ENCODE data around the gene KCNH2. TPM values are rescaled to one million over a fixed set of nuclear protein-coding genes. Genes with fewer than 3 reads are reported as not detected.

The KCNH2 gene
- total and polyA plus RNA-seq, 12 donors = 1.1 to 18.7 (median 5.0) TPM

DNA sequence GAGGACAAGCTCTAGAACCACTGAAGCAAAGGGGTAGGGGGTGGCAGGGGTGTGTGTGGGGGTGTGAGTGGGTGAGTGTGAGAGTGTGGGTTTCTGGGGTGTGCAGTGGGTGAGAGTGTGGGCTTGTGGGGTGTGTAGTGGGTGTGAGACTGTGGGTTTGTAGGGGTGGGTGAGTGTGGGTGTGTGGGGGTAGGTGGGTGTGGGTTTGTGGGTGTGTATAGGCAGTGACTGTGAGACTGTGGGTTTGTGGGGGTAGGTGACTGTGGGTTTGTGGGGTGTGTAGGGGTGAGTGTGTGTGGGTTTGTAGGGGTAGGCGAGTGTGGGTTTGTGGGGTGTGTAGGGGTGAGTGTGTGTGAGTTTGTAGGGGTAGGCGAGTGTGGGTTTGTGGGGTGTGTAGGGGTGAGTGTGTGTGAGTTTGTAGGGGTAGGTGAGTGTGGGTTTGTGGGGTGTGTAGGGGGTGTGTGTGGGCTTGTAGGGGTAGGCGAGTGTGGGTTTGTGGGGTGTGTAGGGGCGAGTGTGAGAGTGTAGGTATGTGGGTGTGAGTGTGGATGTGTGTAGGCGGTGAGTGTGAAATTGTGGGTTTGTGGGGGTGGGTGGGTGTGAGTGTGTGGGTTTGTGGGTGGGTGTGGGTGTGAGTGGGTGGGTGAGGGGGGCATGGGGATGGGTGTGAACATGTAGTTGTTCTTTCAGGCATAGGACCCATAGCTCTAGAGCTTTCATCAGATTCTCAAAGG is 21.5 kb upstream of the KCNH2 start:
- intact Hi-C loops (cut with DNase I) = no loop called here
- Histone ChIP-seq H3K4me3 (no peak overlapping the region), H3K27me3 (no peaks in the 10 kb centered on the region), H3K27ac (no peak overlapping the region), H3K36me3 (replicated peaks in 1 of 2) (no peaks in the 10 kb centered on the region), H3K4me1 (replicated peaks in 1 of 2) (no peaks in the 10 kb centered on the region), H3K9me3 (replicated peaks in 1 of 3) (no peaks in the 10 kb centered on the region)
- DNase-seq = no peak
- WGBS, 4 donors = 76 to 89% (median 83%) methylated on average over 5 of the region's 5 CpGs
- no peak for TF ChIP-seq POLR2A (IDR thresholded peaks at IDR 0.05)
- TF ChIP-seq, protein P1, sequence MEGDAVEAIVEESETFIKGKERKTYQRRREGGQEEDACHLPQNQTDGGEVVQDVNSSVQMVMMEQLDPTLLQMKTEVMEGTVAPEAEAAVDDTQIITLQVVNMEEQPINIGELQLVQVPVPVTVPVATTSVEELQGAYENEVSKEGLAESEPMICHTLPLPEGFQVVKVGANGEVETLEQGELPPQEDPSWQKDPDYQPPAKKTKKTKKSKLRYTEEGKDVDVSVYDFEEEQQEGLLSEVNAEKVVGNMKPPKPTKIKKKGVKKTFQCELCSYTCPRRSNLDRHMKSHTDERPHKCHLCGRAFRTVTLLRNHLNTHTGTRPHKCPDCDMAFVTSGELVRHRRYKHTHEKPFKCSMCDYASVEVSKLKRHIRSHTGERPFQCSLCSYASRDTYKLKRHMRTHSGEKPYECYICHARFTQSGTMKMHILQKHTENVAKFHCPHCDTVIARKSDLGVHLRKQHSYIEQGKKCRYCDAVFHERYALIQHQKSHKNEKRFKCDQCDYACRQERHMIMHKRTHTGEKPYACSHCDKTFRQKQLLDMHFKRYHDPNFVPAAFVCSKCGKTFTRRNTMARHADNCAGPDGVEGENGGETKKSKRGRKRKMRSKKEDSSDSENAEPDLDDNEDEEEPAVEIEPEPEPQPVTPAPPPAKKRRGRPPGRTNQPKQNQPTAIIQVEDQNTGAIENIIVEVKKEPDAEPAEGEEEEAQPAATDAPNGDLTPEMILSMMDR (IDR thresholded peaks at IDR 0.05) = no peak

DNA sequence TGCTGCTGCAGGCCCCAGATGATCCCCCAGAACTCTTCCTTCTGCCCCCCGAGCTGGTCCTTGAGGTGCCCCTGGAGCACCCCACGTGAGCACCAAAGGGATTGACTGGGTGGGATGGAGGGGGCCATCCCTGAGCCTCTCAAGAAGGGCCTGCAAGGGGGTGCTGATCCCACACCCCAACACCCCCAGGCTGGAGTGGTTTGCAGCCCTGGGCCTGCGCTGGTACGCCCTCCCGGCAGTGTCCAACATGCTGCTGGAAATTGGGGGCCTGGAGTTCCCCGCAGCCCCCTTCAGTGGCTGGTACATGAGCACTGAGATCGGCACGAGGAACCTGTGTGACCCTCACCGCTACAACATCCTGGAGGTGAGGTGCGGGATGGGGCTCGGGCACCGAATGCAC is 20.9 kb upstream of the KCNH2 start:
- Histone ChIP-seq H3K27ac (no peak overlapping the region), H3K36me3 (replicated peaks in 1 of 2) (no peaks in the 10 kb centered on the region), H3K9me3 (replicated peaks in 1 of 3) (no peaks in the 10 kb centered on the region), H3K27me3 (no peaks in the 10 kb centered on the region), H3K4me3 (no peak overlapping the region), H3K4me1 (replicated peaks in 1 of 2) (no peaks in the 10 kb centered on the region)
- DNase-seq = no peak
- intact Hi-C loops (cut with DNase I) = no loop called here
- no peak for TF ChIP-seq POLR2A (IDR thresholded peaks at IDR 0.05)
- TF ChIP-seq, protein P1 (IDR thresholded peaks at IDR 0.05) = no peak
- 80 to 94% (median 88%) methylated on average over 1 to 12 of the region's 12 CpGs for WGBS, 4 donors

DNA sequence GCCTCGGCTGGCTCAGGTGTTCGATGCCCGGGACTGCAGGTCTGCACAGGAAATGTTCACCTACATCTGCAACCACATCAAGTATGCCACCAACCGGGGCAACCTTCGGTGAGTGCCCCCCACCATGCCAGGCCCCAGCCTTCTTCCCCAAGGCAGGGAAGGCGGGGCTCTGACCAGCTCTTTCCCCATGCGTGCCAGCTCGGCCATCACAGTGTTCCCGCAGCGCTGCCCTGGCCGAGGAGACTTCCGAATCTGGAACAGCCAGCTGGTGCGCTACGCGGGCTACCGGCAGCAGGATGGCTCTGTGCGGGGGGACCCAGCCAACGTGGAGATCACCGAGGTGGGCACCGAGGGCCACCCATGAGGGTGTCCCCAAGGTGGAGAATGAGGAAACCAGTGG is 20.2 kb upstream of the KCNH2 start:
- intact Hi-C loops (cut with DNase I) = no loop called here
- H3K27ac ChIP-seq = no peak overlapping the region
- no peaks in the 10 kb centered on the region for H3K9me3 ChIP-seq (replicated peaks in 1 of 3)
- H3K27me3 ChIP-seq = no peaks in the 10 kb centered on the region
- no peak for DNase-seq
- whole genome bisulfite sequencing, 4 donors = 86 to 91% (median 89%) methylated on average over 15 to 20 of the region's 20 CpGs
- H3K36me3 ChIP-seq (replicated peaks in 1 of 2) = no peaks in the 10 kb centered on the region
- H3K4me1 ChIP-seq (replicated peaks in 1 of 2) = no peaks in the 10 kb centered on the region
- TF ChIP-seq, protein P1 (IDR thresholded peaks at IDR 0.05) = no peak
- no peak for TF ChIP-seq POLR2A (IDR thresholded peaks at IDR 0.05)
- H3K4me3 ChIP-seq = no peak overlapping the region

DNA sequence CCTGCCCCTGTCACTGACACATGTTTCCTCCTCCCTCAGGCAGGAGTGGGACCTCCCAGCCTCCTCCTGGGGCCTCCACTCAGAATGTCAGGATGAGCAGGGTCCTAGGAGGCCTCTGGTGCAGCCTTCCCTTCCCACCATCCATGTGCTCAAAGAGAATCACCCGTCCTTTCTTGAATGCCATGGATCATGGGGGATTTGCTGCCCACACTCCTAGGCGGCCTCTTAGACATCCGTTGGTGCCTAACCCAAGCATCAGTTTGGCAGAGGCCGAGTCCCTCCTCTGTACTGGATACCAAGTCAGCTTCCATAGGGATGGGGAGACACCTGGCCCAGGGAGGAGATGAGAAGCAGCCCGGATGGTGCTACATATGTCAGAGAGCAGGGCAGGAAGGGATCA is 19.7 kb upstream of the KCNH2 start:
- no peak overlapping the region for H3K27ac ChIP-seq
- no peak for TF ChIP-seq POLR2A (IDR thresholded peaks at IDR 0.05)
- TF ChIP-seq, protein P1 (IDR thresholded peaks at IDR 0.05) = no peak
- H3K9me3 ChIP-seq (replicated peaks in 1 of 3) = no peaks in the 10 kb centered on the region
- DNase-seq = no peak
- intact Hi-C loops (cut with DNase I) = no loop called here
- no peaks in the 10 kb centered on the region for H3K36me3 ChIP-seq (replicated peaks in 1 of 2)
- H3K4me3 ChIP-seq = no peak overlapping the region
- no peaks in the 10 kb centered on the region for H3K4me1 ChIP-seq (replicated peaks in 1 of 2)
- no peaks in the 10 kb centered on the region for H3K27me3 ChIP-seq
- 81 to 98% (median 89%) methylated on average over 5 of the region's 5 CpGs for WGBS, 4 donors

Measured in adrenal gland (tissue), 12 donors.